Measurements from ENCODE around the gene TSPAN7. TPM values are rescaled to one million over a fixed set of nuclear protein-coding genes. Genes with fewer than 3 reads are reported as not detected.

Gene TSPAN7
- total RNA-seq, 3 donors from 2014 or later (not counting 1 experiment from before 2014, with no cell fraction given), result not detected

GRCh38 chrX:38601866-38602265, 40.5 kb downstream of the TSPAN7 start:
- H3K4me1 Mint-ChIP-seq, result no peaks in the 10 kb centered on the region
- intact Hi-C loops (cut with micrococcal nuclease), result no loop called here
- no peak overlapping the region for H3K27ac Mint-ChIP-seq
- no peaks in the 10 kb centered on the region for H3K36me3 Mint-ChIP-seq
- H3K9me3 Mint-ChIP-seq, result no peaks in the 10 kb centered on the region
- DNase-seq (no peak), ATAC-seq (no peak)
- no peaks in the 10 kb centered on the region for H3K36me3 ChIP-seq (ENCODE audit: control insufficient read depth, insufficient read depth, low read length)
- no peak overlapping the region for H3K4me3 Mint-ChIP-seq
- TF ChIP-seq CTCF (IDR thresholded peaks at IDR 0.05), result no peak
- no peak overlapping the region for H3K27ac ChIP-seq (ENCODE audit: low read length)
- no peaks in the 10 kb centered on the region for H3K9me3 ChIP-seq (ENCODE audit: control insufficient read depth, insufficient read depth, low read length)
- H3K27me3 Mint-ChIP-seq (ENCODE audit: low read depth in 2 of 2), result peaks cover 4 to 10% of the 10 kb centered on the region in 2 donors
- H3K4me3 ChIP-seq (ENCODE audit: low read length), result no peak overlapping the region
- H3K27me3 ChIP-seq (ENCODE audit: control insufficient read depth, insufficient read depth, low read length), result no peaks in the 10 kb centered on the region
- no peaks in the 10 kb centered on the region for H3K4me1 ChIP-seq (ENCODE audit: control insufficient read depth, insufficient read depth, low read length)

GRCh38 chrX:38606821-38607220, 45.5 kb downstream of the TSPAN7 start:
- H3K27me3 ChIP-seq (ENCODE audit: control insufficient read depth, insufficient read depth, low read length), result no peaks in the 10 kb centered on the region
- Mint-ChIP-seq H3K36me3 (no peaks in the 10 kb centered on the region), H3K4me1 (no peaks in the 10 kb centered on the region), H3K27ac (no peak overlapping the region), H3K4me3 (no peak overlapping the region), H3K9me3 (no peaks in the 10 kb centered on the region), H3K27me3 (ENCODE audit: low read depth in 2 of 2) (peaks cover 0 to 20% of the 10 kb centered on the region in 2 donors)
- TF ChIP-seq CTCF (IDR thresholded peaks at IDR 0.05), result no peak
- intact Hi-C loops (cut with micrococcal nuclease), result no loop called here
- H3K36me3 ChIP-seq (ENCODE audit: control insufficient read depth, insufficient read depth, low read length), result no peaks in the 10 kb centered on the region
- no peak overlapping the region for H3K27ac ChIP-seq (ENCODE audit: low read length)
- no peak for DNase-seq
- no peak for ATAC-seq
- WGBS (ENCODE audit: insufficient coverage), result 39% methylated on average over 3 of the region's 3 CpGs
- H3K9me3 ChIP-seq (ENCODE audit: control insufficient read depth, insufficient read depth, low read length), result no peaks in the 10 kb centered on the region
- no peaks in the 10 kb centered on the region for H3K4me1 ChIP-seq (ENCODE audit: control insufficient read depth, insufficient read depth, low read length)
- H3K4me3 ChIP-seq (ENCODE audit: low read length), result no peak overlapping the region

GRCh38 chrX:38607976-38608375, 46.6 kb downstream of the TSPAN7 start:
- no peak for ATAC-seq
- intact Hi-C loops (cut with micrococcal nuclease), result no loop called here
- WGBS (ENCODE audit: insufficient coverage), result no CpG with 5 or more reads among the region's 4 CpGs
- Histone ChIP-seq H3K27ac (ENCODE audit: low read length) (no peak overlapping the region), H3K27me3 (ENCODE audit: control insufficient read depth, insufficient read depth, low read length) (no peaks in the 10 kb centered on the region), H3K4me1 (ENCODE audit: control insufficient read depth, insufficient read depth, low read length) (no peaks in the 10 kb centered on the region), H3K9me3 (ENCODE audit: control insufficient read depth, insufficient read depth, low read length) (no peaks in the 10 kb centered on the region), H3K36me3 (ENCODE audit: control insufficient read depth, insufficient read depth, low read length) (no peaks in the 10 kb centered on the region), H3K4me3 (ENCODE audit: low read length) (no peak overlapping the region)
- H3K4me3 Mint-ChIP-seq, result no peak overlapping the region
- no peaks in the 10 kb centered on the region for H3K9me3 Mint-ChIP-seq
- H3K4me1 Mint-ChIP-seq, result no peaks in the 10 kb centered on the region
- H3K27me3 Mint-ChIP-seq (ENCODE audit: low read depth in 2 of 2), result peaks cover 0 to 12% of the 10 kb centered on the region in 2 donors
- DNase-seq, result no peak
- H3K36me3 Mint-ChIP-seq, result no peaks in the 10 kb centered on the region
- no peak for TF ChIP-seq CTCF (IDR thresholded peaks at IDR 0.05)
- H3K27ac Mint-ChIP-seq, result no peak overlapping the region

- H3K27me3 ChIP-seq (ENCODE audit: control insufficient read depth, insufficient read depth, low read length), result no peaks in the 10 kb centered on the region
- DNase-seq, result no peak
- H3K27ac Mint-ChIP-seq, result no peak overlapping the region
- H3K9me3 Mint-ChIP-seq, result no peaks in the 10 kb centered on the region
- 85% methylated on average over 5 of the region's 6 CpGs for WGBS (ENCODE audit: insufficient coverage)
- intact Hi-C loops (cut with micrococcal nuclease), result no loop called here
- H3K36me3 ChIP-seq (ENCODE audit: control insufficient read depth, insufficient read depth, low read length), result no peaks in the 10 kb centered on the region
- H3K9me3 ChIP-seq (ENCODE audit: control insufficient read depth, insufficient read depth, low read length), result no peaks in the 10 kb centered on the region
- no peak for ATAC-seq
- no peak for TF ChIP-seq CTCF (IDR thresholded peaks at IDR 0.05)
- no peak overlapping the region for H3K4me3 Mint-ChIP-seq
- H3K4me1 Mint-ChIP-seq, result no peaks in the 10 kb centered on the region
- no peak overlapping the region for H3K27ac ChIP-seq (ENCODE audit: low read length)
- H3K4me1 ChIP-seq (ENCODE audit: control insufficient read depth, insufficient read depth, low read length), result no peaks in the 10 kb centered on the region
- peaks cover 0 to 34% of the 10 kb centered on the region in 2 donors for H3K27me3 Mint-ChIP-seq (ENCODE audit: low read depth in 2 of 2)
- H3K36me3 Mint-ChIP-seq, result no peaks in the 10 kb centered on the region
- no peak overlapping the region for H3K4me3 ChIP-seq (ENCODE audit: low read length)
Measured at GRCh38 chrX:38610849-38611248, 49.5 kb downstream of the TSPAN7 start.

Measured in natural killer cell (primary cell).